ENCODE measurements around the gene PPP6R2.

Gene PPP6R2

GRCh38 chr22:50436015-50436830 is 93.1 kb downstream of the PPP6R2 start:
- DNase-seq, result no peak

GRCh38 chr22:50436841-50437341 is 93.8 kb downstream of the PPP6R2 start:
- no peak for DNase-seq

GRCh38 chr22:50437511-50438304 is 94.6 kb downstream of the PPP6R2 start:
- DNase-seq, result no peak

GRCh38 chr22:50438305-50439275 is 95.5 kb downstream of the PPP6R2 start:
- DNase-seq, result no peak

GRCh38 chr22:50439314-50439870 is 96.3 kb downstream of the PPP6R2 start:
- DNase-seq, result no peak

- DNase-seq, result no peak
Observed at GRCh38 chr22:50439871-50440331, 96.8 kb downstream of the PPP6R2 start.

GRCh38 chr22:50440544-50441249 is 97.6 kb downstream of the PPP6R2 start:
- no peak for DNase-seq

GRCh38 chr22:50441428-50441993 is 98.4 kb downstream of the PPP6R2 start:
- no peak for DNase-seq

- no peak for DNase-seq
Observed at GRCh38 chr22:50443197-50443596, 100.1 kb downstream of the PPP6R2 start.

- no peak for DNase-seq
Observed at GRCh38 chr22:50443801-50444625, 100.9 kb downstream of the PPP6R2 start.

- DNase-seq, result no peak
Observed at GRCh38 chr22:50444663-50445062, 101.5 kb downstream of the PPP6R2 start.

- no peak for DNase-seq
Observed at GRCh38 chr22:50445071-50445879, 102.1 kb downstream of the PPP6R2 start.

GRCh38 chr22:50445880-50446707 is 103.0 kb downstream of the PPP6R2 start:
- no peak for DNase-seq

GRCh38 chr22:50446708-50447575 is 103.8 kb downstream of the PPP6R2 start:
- no peak for DNase-seq

- DNase-seq, result no peak
Observed at GRCh38 chr22:50447576-50448551, 104.7 kb downstream of the PPP6R2 start.

GRCh38 chr22:50452649-50453048 is 109.5 kb downstream of the PPP6R2 start:
- no peak for DNase-seq
